HG03460 (cell line): ENCODE data around the gene TMEM52B.
"Not testable (repeated sequence)": the region's sequence is repeated elsewhere in the genome, so short reads cannot be mapped to it uniquely, and the experiment has no call there.

Experiments used
- ATAC-seq: cut with Tn5 transposase; IDR thresholded peaks from one replicate; pipeline ENCODE4 v1.9.1; 2021; ENCODE audit not compliant: unreplicated experiment

TMEM52B gene

DNA sequence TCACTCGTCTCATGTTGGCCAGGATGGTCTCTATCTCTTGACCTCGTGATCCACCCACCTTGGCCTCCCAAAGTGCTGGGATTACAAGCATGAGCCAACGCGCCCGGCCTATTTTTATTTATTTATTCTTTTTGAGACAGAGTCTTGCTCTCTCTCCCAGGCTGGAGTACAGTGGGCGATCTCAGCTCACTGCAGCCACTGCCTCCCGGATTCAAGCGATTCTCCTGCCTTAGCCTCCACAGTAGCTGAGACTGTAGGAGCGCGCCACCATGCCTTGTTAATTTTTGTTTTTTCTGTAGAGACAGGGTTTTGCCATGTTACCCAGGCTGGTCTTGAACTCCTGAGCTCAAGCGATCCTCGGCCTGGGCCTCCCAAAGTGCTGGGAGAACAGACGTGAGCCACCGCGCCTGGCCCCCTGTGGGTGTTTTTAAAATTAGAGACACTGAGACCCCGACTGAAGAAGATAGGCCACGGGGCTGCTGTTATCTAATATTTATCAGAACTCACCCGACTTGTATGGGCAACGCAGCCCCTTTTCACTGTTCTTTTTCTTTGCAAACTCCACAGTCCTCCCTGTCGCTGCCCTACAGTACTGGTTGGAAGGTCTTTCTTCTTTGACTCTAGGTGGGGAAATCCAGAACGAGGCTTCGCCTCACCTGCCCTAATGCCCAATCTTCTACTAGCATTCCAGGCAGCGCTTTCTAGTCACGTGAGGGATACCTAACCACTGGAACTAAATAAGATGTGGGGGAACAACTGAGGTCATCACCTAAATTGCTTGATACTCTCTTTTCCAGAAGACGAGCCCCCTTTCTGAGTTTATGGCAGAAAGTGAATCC lies 32.5 kb downstream of the TMEM52B start:
- no peak for ATAC-seq

DNA sequence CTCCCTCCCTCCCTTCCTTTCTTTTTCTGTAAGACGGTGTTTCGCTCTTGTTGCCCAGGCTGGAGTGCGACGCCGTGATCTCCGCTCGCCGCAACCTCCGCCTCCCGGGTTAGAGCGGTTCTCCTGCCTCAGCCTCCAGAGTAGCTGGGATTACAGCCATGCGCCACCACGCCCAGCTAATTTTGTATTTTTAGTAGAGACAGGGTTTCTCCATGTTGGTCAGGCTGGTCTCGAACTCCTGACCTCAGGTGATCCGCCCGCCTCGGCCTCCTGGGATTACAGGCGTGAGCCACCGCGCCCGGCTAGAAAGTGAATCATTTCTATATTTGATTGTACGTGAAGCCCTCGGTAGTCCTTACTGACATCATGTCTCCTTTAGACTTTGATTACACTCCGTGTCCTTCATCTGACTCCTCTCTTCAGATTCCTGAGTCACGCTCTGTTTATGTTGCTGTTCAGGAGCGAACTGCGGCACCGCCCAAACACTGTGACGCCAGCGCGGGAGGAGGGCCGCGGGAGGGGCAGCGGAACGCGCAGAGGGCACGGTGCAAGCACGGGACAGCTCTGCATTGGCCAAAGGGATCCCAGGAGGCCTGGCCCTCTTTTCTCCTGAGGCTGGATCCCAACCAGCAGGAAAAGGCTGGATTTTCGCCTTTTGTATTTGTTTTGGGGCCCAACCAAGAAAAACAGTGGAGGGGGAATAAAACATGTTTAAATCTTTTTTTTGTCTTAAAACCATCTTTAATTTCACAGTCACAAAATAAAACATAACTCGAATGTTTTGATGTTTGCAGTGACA lies 33.3 kb downstream of the TMEM52B start:
- peak; percentile 54 for ATAC-seq

DNA sequence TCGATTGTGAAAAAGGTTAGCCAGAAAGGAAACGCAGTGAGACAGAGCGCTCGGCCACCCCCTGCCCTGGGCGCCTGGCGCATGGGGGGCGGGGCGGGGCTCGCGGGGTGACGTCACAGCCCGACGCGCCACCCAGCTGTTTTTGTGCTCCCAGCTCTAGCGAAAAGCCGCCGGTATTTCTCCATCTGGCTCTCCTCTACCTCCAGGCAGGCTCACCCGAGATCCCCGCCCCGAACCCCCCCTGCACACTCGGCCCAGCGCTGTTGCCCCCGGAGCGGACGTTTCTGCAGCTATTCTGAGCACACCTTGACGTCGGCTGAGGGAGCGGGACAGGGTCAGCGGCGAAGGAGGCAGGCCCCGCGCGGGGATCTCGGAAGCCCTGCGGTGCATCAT lies 33.9 kb downstream of the TMEM52B start, which contains the start of gene GABARAPL1:
Gene GABARAPL1, plus strand, starts transcription at position 139 of the 393 bp plus-strand sequence. Its CDS starts 253 bp downstream, at position 392.
- peak; percentile 64 for ATAC-seq

DNA sequence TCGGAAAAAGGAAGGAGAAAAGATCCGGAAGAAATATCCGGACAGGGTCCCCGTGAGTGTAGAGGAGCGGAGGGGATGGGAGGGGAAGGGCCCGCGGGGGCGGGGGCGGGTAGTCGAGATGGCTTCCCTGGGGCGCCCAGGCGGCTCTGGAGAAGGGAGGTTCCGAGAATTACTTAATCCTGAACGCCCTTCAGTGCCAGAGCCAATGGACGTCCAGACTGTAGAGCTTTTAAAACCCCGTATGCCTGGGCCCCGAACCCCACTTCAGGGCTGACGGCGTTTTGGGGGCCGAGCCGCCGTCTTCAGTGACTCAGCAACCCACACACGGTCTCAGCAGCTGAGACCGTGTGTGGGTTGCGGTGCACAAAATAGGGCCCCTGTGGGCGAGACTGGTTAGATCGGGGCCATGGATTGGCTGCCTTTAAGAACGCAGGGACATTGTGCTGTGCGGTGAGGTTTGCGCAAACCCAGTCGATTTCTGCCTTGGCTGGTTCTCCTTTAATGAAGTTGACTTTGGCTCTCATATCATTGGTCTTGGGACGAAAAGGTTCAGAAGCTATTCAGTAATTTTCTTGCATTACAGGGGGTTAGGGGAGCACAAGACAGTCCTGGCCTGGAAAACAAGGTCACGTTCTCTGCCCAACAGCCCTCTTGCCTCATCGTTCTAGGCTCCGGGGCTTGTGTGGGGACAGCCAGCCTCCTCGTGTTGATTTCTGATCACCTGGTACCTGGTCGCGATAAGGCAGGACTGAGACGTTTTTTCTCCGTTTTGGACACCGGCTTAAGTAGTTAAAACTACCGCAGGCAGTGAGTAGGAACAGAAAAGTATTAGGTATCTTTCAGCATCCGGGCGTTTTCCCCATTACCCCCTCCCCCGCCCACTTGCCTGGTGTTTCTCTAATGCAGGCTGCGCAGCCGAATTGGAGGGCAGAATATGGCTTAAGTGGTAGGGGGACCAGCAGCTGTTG lies 34.6 kb downstream of the TMEM52B start:
- ATAC-seq: peak; percentile 43

DNA sequence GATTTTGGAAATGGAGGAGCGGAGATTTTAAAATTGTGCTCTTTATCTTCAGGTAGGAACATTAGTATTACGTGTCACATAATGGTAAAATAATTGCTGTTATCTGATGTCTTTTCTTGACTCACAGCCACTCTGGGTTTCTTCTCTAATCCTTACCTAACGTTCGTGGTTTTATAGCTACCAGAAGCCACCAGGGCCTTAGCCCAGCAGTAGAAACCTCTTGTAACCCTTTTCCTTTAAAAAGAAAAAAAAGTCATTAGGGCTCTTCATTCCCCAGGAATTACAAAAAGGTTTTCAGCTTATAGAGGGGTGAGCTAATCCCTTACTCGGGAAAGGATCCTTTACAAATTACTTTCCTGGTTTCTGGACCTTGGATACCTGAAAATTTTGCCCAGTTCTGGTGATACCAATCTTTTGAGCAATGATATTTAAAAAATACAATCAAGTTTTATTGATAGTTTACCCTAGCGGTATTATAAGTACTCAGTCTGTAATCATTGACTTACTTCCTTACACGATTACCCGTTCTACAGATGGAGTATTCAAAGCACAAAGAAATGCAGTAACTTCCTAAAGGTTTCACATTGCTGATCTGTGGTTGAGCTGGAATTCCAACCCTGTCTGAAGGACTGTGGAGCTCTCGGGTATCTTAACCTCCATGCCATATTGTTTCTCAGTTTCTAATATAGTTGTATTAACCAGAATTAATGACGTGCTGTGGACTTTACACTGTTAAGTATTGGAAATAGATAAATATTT lies 35.5 kb downstream of the TMEM52B start:
- ATAC-seq: no peak

DNA sequence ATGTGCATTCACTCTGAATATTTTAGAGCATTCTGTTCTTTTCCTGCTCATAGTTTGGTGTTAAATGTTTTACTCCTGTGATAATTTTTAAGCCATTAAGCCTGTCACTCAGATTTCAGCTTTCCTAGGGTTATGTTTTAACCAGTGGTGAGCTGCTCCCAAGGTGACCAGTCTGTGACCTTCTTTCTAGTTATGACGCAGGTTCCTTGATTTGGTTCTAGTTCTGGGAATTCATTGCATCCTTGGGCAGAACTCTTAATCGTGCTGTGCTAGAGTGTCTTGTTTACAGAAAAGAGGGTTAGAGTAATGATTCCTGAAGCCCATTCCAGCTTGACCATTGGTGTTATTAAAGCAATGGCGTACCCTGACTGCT lies 36.0 kb downstream of the TMEM52B start:
- ATAC-seq: no peak

DNA sequence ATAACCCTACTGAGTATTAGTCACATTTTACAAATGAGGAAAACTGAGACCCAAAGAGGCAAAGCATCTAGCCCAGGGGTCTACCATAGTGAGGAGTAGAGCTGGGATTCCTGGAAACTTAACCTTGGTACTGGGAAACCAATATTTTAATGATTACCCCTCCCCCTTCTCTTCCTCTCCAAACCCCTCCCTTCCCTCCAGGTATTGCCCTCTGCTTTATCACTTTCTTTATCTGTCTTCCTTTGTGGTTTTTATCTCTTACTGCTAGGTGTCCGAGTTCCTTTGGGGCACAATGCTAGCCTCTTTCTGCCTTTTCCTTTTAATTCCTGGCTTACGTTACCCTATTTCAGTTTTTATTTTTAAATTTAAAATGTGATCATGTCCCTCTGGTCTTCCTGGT lies 36.6 kb downstream of the TMEM52B start:
- no peak for ATAC-seq

DNA sequence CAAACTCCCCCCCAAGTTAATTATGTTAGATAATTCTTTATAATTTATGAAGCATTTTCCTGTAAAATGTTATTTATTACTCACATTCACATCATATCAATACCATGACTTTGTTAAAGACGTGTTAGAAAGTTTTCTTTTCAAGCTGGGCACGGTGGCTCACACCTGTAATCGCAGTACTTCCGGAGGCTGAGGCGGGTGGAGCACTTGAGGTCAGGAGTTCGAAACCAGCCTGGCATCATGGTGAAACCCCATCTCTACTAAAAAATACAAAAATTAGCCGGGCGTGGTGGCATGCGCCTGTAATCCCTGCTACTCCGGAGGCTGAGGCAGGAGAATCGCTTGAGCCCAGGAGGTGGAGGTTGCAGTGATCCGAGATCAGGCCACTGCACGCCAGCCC lies 37.1 kb downstream of the TMEM52B start:
- ATAC-seq: not testable (repeated sequence)

DNA sequence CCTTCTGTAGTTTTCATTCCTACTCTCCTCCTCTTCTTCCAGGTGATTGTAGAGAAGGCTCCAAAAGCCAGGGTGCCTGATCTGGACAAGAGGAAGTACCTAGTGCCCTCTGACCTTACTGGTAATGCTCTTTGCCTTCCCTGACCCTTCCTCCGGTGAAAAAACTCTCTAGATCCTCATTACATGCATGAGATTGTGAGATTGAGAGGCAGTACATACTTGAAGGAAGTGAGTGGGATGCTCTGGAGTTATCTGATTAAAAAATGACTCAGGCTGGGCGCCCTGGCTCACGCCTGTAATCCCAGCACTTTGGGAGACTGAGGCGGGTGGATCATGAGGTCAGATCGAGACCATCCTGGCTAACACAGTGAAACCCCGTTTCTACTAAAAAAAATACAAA lies 39.2 kb downstream of the TMEM52B start:
- no peak for ATAC-seq

DNA sequence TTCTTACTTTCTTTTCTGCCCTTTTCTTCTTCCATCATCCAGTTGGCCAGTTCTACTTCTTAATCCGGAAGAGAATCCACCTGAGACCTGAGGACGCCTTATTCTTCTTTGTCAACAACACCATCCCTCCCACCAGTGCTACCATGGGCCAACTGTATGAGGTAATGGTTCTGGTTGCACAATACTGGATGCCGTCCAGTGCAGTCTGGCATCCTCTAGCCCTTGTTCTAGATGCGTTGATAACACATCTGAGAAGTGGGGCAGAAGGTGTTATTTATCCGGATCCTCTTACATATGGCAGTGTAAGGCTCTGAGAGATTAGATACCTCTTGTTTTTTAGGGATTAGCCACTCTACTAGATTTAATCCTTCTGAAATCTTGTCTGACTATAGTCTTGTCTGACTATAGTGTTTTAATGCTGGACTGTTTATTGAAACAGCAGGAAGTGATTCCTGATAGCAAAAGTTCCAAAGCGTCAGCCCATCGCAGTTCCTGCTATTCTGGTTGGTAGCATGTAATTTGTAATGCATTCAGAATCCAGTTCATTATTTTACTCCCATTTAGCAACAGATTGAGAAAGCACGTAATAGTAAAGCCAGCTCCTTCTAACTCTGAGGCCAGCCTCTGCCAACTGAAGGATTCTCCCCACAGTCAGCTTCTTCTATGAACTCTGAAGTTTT lies 41.7 kb downstream of the TMEM52B start:
- no peak for ATAC-seq

DNA sequence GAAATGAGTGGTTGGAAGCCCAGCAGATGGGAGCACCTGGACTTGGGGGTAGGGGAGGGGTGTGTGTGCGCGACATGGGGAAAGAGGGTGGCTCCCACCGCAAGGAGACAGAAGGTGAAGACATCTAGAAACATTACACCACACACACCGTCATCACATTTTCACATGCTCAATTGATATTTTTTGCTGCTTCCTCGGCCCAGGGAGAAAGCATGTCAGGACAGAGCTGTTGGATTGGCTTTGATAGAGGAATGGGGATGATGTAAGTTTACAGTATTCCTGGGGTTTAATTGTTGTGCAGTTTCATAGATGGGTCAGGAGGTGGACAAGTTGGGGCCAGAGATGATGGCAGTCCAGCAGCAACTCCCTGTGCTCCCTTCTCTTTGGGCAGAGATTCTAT lies 43.0 kb downstream of the TMEM52B start:
- ATAC-seq: no peak

DNA sequence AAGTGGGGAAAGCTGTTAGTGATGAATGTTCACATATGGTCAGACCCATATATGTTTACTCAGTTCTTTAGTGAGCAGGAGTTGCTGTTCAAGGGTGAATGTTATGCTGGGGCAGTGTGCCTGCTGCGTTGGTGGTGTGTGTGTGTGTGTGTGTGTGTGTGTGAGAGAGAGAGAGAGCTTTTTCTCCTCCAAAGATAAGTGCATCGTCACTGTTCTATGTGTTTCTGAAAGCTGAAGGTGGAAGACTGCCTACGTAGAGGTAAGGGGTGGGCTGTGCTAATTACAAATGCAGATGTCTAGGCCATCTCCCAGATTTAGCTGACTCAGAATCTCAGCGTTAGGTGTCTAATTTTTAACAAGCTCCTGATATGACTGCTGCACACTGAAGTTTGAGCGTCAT lies 44.4 kb downstream of the TMEM52B start:
- ATAC-seq: no peak

DNA sequence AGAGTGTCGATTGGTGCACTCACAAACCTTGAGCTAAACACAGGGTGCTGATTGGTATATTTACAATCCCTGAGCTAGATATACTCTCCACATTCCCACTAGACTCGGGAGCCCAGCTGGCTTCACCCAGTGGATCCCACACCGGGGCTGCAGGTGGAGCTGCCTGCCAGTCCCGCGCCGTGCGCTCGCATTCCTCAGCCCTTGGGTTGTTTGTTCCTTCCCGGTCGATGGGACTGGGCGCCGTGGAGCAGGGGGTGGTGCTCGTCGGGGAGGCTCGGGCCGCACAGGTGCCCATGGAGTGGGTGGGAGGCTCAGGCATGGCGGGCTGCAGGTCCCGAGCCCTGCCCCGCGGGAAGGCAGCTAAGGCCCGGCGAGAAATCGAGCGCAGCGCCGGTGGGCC lies 46.6 kb downstream of the TMEM52B start:
- not testable (repeated sequence) for ATAC-seq

DNA sequence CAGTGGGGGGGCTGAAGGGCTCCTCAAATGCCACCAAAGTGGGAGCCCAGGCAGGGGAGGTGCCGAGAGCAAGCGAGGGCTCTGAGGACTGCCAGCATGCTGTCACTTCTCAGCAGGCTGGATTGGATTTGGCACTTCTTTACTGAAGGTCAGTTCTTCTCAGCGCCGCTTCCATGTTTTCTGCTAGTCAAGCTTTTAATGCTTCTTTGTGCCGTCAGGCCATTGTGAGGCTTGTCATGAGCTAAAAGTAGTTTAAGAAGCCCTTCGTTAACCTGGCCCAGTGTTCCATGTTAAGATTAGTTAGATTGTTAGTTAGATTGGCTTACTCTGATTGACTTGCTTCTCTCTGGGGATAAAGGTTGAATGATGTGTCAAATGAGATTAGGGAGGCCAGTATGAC lies 47.3 kb downstream of the TMEM52B start:
- no peak for ATAC-seq

DNA sequence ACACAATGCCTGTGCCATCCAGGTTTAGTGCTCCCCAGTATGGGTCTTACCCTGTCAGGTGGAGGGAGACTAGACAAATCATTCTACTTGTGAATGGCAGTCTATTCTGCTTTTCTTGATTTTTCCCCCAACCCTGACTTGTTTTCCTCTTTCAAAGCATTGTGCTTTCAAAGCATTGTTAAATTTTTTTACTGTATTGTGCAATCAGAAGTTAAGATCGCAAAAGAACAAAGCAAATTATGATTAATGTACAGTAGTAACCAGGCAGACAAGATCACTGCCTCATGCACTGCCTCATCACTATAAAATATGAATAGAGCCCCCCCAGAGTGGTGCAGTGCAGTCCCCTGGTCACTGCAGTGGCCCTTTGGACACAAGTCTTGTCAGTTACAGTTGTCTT lies 47.9 kb downstream of the TMEM52B start:
- no peak for ATAC-seq

DNA sequence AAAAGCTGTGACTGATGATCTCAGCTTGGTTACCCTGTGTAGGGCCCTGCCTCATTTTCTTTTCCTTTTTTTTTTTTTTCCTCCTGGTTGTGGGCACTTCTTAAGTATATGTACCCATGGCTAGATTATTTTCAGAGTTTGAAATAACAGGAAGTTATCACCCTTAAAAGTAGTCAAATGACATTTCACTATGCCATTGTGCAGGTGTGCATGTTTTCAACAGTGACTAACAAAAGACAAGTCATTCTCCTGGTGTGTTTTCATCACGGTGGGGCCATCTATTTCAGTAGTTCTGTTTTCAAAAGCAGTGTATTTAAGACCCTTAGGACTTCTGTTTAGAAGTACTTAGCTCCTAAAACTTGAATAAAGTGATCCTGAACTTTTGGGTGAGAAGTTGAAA lies 48.8 kb downstream of the TMEM52B start:
- ATAC-seq: no peak

DNA sequence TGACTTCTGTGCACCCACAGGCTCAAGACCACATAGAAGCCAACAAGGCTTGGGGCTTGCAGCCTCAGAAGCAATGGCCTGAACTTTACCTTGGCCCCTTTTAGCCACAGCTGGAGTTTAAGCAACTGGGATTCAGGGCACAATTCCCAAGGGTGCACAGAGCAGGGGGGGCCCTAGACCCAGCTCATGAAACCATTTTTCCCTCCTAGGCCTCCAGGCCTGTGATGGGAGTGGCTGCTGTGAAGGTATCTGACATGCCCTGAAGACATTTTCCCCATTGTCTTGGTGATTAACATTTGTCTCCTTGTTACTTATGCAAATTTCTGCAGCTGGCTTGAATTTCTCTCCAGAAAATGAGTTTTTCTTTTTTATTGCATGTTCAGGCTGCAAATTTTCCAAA lies 55.7 kb downstream of the TMEM52B start:
- ATAC-seq: no peak

DNA sequence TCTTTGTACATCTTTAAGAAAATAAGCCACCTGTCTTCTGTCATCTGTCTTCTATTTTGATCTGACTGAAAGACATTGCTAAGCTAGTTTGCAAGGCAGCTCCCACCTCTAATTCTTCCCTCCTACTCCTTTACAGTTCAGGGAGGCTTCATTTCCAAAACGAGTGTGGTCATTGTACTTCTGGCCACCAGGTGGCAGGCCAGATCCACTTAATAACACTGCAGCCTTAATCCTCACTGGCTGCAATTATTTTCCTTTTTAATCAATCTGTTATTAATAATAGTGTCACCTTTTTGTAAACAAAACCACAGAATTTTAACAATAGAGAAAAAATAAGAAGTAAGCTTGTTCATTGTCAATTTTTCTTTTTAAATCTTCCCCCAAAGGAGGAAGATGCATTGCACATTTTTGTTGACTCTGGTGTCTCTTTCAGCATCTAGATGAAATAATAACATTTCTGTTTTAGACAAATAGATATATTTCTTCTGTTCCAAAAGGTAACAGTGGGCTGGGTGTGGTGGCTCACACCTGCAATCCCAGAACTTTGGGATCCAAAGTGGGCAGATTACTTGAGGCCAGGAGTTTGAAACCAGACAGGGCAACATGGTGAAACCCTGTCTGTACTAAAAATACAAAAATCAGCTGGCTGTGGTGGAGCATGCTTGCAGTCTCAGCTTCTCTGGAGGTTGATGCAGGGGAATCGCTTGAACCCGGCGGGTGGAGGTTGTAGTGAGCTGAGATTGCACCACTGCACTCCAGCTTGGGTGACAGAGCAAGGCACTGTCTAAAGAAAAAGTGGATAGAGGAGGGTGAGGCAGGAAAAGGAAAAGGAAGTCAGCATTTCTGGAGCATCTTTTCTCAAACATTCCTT lies 57.2 kb downstream of the TMEM52B start:
- ATAC-seq: no peak

DNA sequence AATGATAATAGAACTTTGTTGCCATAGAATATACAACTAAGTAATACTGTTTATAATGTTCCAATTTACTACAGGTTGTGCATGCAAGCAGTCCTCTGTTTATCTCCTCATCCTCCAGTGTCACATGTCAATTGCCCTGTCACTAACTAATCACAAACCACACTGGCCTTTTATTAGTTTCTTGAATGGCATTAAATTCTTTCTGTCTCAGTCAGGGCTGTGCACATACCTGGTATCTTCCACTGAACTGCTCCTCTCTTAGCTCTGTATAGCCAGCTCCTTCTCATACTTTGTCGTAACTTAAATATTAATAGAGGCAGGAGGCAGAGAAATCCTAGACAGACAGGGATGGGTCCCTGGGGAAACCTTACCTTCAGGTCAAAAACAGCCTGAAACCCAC lies 57.9 kb downstream of the TMEM52B start:
- no peak for ATAC-seq
